ENCODE data around the gene MYL7.

The MYL7 gene

GRCh38 chr7:44120395-44120794 lies 20.7 kb downstream of the MYL7 start:
- H3K36me3 ChIP-seq (replicated peaks; ENCODE audit: insufficient read depth, low read length): peaks cover 4% of the 10 kb centered on the region; the same call in 1 of the 2 replicates
- H3K27me3 ChIP-seq (replicated peaks; ENCODE audit: insufficient read depth, low read length): no peaks in the 10 kb centered on the region
- no peak overlapping the region for H3K27ac ChIP-seq (ENCODE audit: low read length)
- no peak overlapping the region for H2AFZ ChIP-seq (ENCODE audit: low read length)
- no peak for DNase-seq
- H3K4me1 ChIP-seq (ENCODE audit: low read length): peaks cover 13% of the 10 kb centered on the region
- no peak overlapping the region for H3K4me2 ChIP-seq (ENCODE audit: low read depth, low read length)
- no peak for TF ChIP-seq EZH2phosphoT487 (IDR thresholded peaks at IDR 0.05; ENCODE audit: low read length)
- TF ChIP-seq EZH2 (optimal IDR thresholded peaks at IDR 0.05; ENCODE audit: low read depth, low read length): no peak
- no peak for TF ChIP-seq CTCF (IDR thresholded peaks at IDR 0.05; ENCODE audit: low read length)
- peaks cover 44% of the 10 kb centered on the region for H3K79me2 ChIP-seq (ENCODE audit: low read length)
- no peaks in the 10 kb centered on the region for H4K20me1 ChIP-seq (ENCODE audit: insufficient read depth, low read length)
- no peaks in the 10 kb centered on the region for H3K9me2 ChIP-seq (replicated peaks; ENCODE audit: insufficient read depth, low read length)
- no peak overlapping the region for H3K9ac ChIP-seq (ENCODE audit: low read length)
- no peaks in the 10 kb centered on the region for H3F3A ChIP-seq (ENCODE audit: insufficient read depth, low read length)
- no peaks in the 10 kb centered on the region for H3K9me3 ChIP-seq (replicated peaks; ENCODE audit: insufficient read depth, low read length)
- H3K4me3 ChIP-seq (ENCODE audit: low read length): no peak overlapping the region

- Histone ChIP-seq H3K4me3 (ENCODE audit: low read length) (no peak overlapping the region), H4K20me1 (ENCODE audit: insufficient read depth, low read length) (no peaks in the 10 kb centered on the region), H3K79me2 (ENCODE audit: low read length) (peaks cover 44% of the 10 kb centered on the region), H3K36me3 (replicated peaks; ENCODE audit: insufficient read depth, low read length) (peaks cover 4% of the 10 kb centered on the region; the same call in 1 of the 2 replicates), H3K9ac (ENCODE audit: low read length) (no peak overlapping the region), H3K9me2 (replicated peaks; ENCODE audit: insufficient read depth, low read length) (no peaks in the 10 kb centered on the region), H3K4me1 (ENCODE audit: low read length) (peaks cover 13% of the 10 kb centered on the region), H3K9me3 (replicated peaks; ENCODE audit: insufficient read depth, low read length) (no peaks in the 10 kb centered on the region), H3F3A (ENCODE audit: insufficient read depth, low read length) (no peaks in the 10 kb centered on the region), H3K27ac (ENCODE audit: low read length) (no peak overlapping the region), H2AFZ (ENCODE audit: low read length) (no peak overlapping the region), H3K27me3 (replicated peaks; ENCODE audit: insufficient read depth, low read length) (no peaks in the 10 kb centered on the region), H3K4me2 (ENCODE audit: low read depth, low read length) (no peak overlapping the region)
- no peak for DNase-seq
- TF ChIP-seq EZH2phosphoT487 (IDR thresholded peaks at IDR 0.05; ENCODE audit: low read length) (no peak), CTCF (IDR thresholded peaks at IDR 0.05; ENCODE audit: low read length) (no peak), EZH2 (optimal IDR thresholded peaks at IDR 0.05; ENCODE audit: low read depth, low read length) (no peak)
These were observed 21.2 kb downstream of the MYL7 start for GRCh38 chr7:44119829-44120380.

- Histone ChIP-seq H3K79me2 (ENCODE audit: low read length) (peaks cover 40% of the 10 kb centered on the region), H3K4me2 (ENCODE audit: low read depth, low read length) (no peak overlapping the region), H3K27ac (ENCODE audit: low read length) (no peak overlapping the region), H2AFZ (ENCODE audit: low read length) (no peak overlapping the region), H3K27me3 (replicated peaks; ENCODE audit: insufficient read depth, low read length) (no peaks in the 10 kb centered on the region), H4K20me1 (ENCODE audit: insufficient read depth, low read length) (no peaks in the 10 kb centered on the region), H3K36me3 (replicated peaks; ENCODE audit: insufficient read depth, low read length) (peaks cover 4% of the 10 kb centered on the region; the same call in 1 of the 2 replicates), H3K9me2 (replicated peaks; ENCODE audit: insufficient read depth, low read length) (no peaks in the 10 kb centered on the region), H3K4me3 (ENCODE audit: low read length) (no peak overlapping the region), H3K4me1 (ENCODE audit: low read length) (peaks cover 9% of the 10 kb centered on the region), H3K9ac (ENCODE audit: low read length) (no peak overlapping the region), H3K9me3 (replicated peaks; ENCODE audit: insufficient read depth, low read length) (no peaks in the 10 kb centered on the region), H3F3A (ENCODE audit: insufficient read depth, low read length) (no peaks in the 10 kb centered on the region)
- no peak for DNase-seq
- TF ChIP-seq EZH2 (optimal IDR thresholded peaks at IDR 0.05; ENCODE audit: low read depth, low read length) (no peak), CTCF (IDR thresholded peaks at IDR 0.05; ENCODE audit: low read length) (no peak), EZH2phosphoT487 (IDR thresholded peaks at IDR 0.05; ENCODE audit: low read length) (no peak)
These were observed 23.2 kb downstream of the MYL7 start for GRCh38 chr7:44117801-44118429.

Measured in MM.1S (cell line).